ENCODE measurements around the gene CNPY1.
"Not testable (repeated sequence)": the region's sequence is repeated elsewhere in the genome, so short reads cannot be mapped to it uniquely, and the experiment has no call there.

Gene CNPY1

GRCh38 chr7:155546449-155546848 is at the start of gene CNPY1:
Gene CNPY1 (minus strand): TSS chr7:155546559. CDS start chr7:155545929, 630 bp downstream.
- not testable (repeated sequence) for H3K36me3 Mint-ChIP-seq (ENCODE audit: low read depth); H3K4me3 Mint-ChIP-seq; H3K9me3 Mint-ChIP-seq; DNase-seq (ENCODE audit: low spot score); H3K27ac Mint-ChIP-seq; H3K27me3 Mint-ChIP-seq (ENCODE audit: low read depth); H3K4me1 Mint-ChIP-seq (ENCODE audit: low read depth)

- H3K4me1 Mint-ChIP-seq (ENCODE audit: low read depth), result peaks cover 16% of the 10 kb centered on the region
These were observed 48.6 kb upstream of the CNPY1 start for GRCh38 chr7:155594961-155595366.

GRCh38 chr7:155594163-155594732 is 47.9 kb upstream of the CNPY1 start:
- Mint-ChIP-seq H3K4me3 (no peak overlapping the region), H3K9me3 (no peaks in the 10 kb centered on the region), H3K27me3 (ENCODE audit: low read depth) (peaks cover 16% of the 10 kb centered on the region), H3K4me1 (ENCODE audit: low read depth) (peaks cover 16% of the 10 kb centered on the region), H3K36me3 (ENCODE audit: low read depth) (no peaks in the 10 kb centered on the region), H3K27ac (no peak overlapping the region)
- DNase-seq (ENCODE audit: low spot score), result no peak

More at GRCh38 chr7:155594961-155595366, 48.6 kb upstream of the CNPY1 start:
- DNase-seq (ENCODE audit: low spot score), result no peak
- no peaks in the 10 kb centered on the region for H3K9me3 Mint-ChIP-seq
- no peak overlapping the region for H3K4me3 Mint-ChIP-seq
- H3K27ac Mint-ChIP-seq, result no peak overlapping the region
- no peaks in the 10 kb centered on the region for H3K36me3 Mint-ChIP-seq (ENCODE audit: low read depth)
- H3K27me3 Mint-ChIP-seq (ENCODE audit: low read depth), result peaks cover 23% of the 10 kb centered on the region

- H3K4me1 Mint-ChIP-seq (ENCODE audit: low read depth), result peaks cover 12% of the 10 kb centered on the region
- H3K27me3 Mint-ChIP-seq (ENCODE audit: low read depth), result peaks cover 11% of the 10 kb centered on the region
- DNase-seq (ENCODE audit: low spot score), result no peak
- H3K36me3 Mint-ChIP-seq (ENCODE audit: low read depth), result no peaks in the 10 kb centered on the region
- no peaks in the 10 kb centered on the region for H3K9me3 Mint-ChIP-seq
- no peak overlapping the region for H3K4me3 Mint-ChIP-seq
- H3K27ac Mint-ChIP-seq, result no peak overlapping the region
These were observed 47.3 kb upstream of the CNPY1 start for GRCh38 chr7:155593461-155594162.

GRCh38 chr7:155591055-155591775 is 44.9 kb upstream of the CNPY1 start:
- Mint-ChIP-seq H3K27me3 (ENCODE audit: low read depth) (peaks cover 12% of the 10 kb centered on the region), H3K36me3 (ENCODE audit: low read depth) (no peaks in the 10 kb centered on the region), H3K4me1 (ENCODE audit: low read depth) (peaks cover 4% of the 10 kb centered on the region), H3K4me3 (no peak overlapping the region), H3K9me3 (no peaks in the 10 kb centered on the region), H3K27ac (no peak overlapping the region)
- DNase-seq (ENCODE audit: low spot score), result no peak

- Mint-ChIP-seq H3K4me1 (ENCODE audit: low read depth) (peaks cover 4% of the 10 kb centered on the region), H3K9me3 (no peaks in the 10 kb centered on the region), H3K36me3 (ENCODE audit: low read depth) (no peaks in the 10 kb centered on the region), H3K27ac (no peak overlapping the region), H3K27me3 (ENCODE audit: low read depth) (peaks cover 18% of the 10 kb centered on the region), H3K4me3 (no peak overlapping the region)
- no peak for DNase-seq (ENCODE audit: low spot score)
These were observed 44.1 kb upstream of the CNPY1 start for GRCh38 chr7:155590215-155591018.

- peaks cover 22% of the 10 kb centered on the region for H3K27me3 Mint-ChIP-seq (ENCODE audit: low read depth)
- H3K36me3 Mint-ChIP-seq (ENCODE audit: low read depth), result no peaks in the 10 kb centered on the region
- no peak overlapping the region for H3K27ac Mint-ChIP-seq
- no peaks in the 10 kb centered on the region for H3K9me3 Mint-ChIP-seq
- peaks cover 3% of the 10 kb centered on the region for H3K4me1 Mint-ChIP-seq (ENCODE audit: low read depth)
- H3K4me3 Mint-ChIP-seq, result no peak overlapping the region
- DNase-seq (ENCODE audit: low spot score), result no peak
These were observed 42.9 kb upstream of the CNPY1 start for GRCh38 chr7:155589001-155589980.

- Mint-ChIP-seq H3K9me3 (no peaks in the 10 kb centered on the region), H3K27me3 (ENCODE audit: low read depth) (peaks cover 22% of the 10 kb centered on the region), H3K4me3 (no peak overlapping the region), H3K4me1 (ENCODE audit: low read depth) (peaks cover 3% of the 10 kb centered on the region), H3K27ac (no peak overlapping the region), H3K36me3 (ENCODE audit: low read depth) (no peaks in the 10 kb centered on the region)
- no peak for DNase-seq (ENCODE audit: low spot score)
These were observed 42.2 kb upstream of the CNPY1 start for GRCh38 chr7:155588468-155588998.

GRCh38 chr7:155587486-155587885 is 41.1 kb upstream of the CNPY1 start:
- no peaks in the 10 kb centered on the region for H3K36me3 Mint-ChIP-seq (ENCODE audit: low read depth)
- peaks cover 28% of the 10 kb centered on the region for H3K27me3 Mint-ChIP-seq (ENCODE audit: low read depth)
- peaks cover 3% of the 10 kb centered on the region for H3K4me1 Mint-ChIP-seq (ENCODE audit: low read depth)
- no peak overlapping the region for H3K27ac Mint-ChIP-seq
- DNase-seq (ENCODE audit: low spot score), result no peak
- no peak overlapping the region for H3K4me3 Mint-ChIP-seq
- H3K9me3 Mint-ChIP-seq, result no peaks in the 10 kb centered on the region

- peaks cover 3% of the 10 kb centered on the region for H3K4me1 Mint-ChIP-seq (ENCODE audit: low read depth)
- no peaks in the 10 kb centered on the region for H3K36me3 Mint-ChIP-seq (ENCODE audit: low read depth)
- DNase-seq (ENCODE audit: low spot score), result no peak
- H3K4me3 Mint-ChIP-seq, result no peak overlapping the region
- H3K9me3 Mint-ChIP-seq, result no peaks in the 10 kb centered on the region
- peaks cover 28% of the 10 kb centered on the region for H3K27me3 Mint-ChIP-seq (ENCODE audit: low read depth)
- no peak overlapping the region for H3K27ac Mint-ChIP-seq
These were observed 40.6 kb upstream of the CNPY1 start for GRCh38 chr7:155586843-155587440.

- Mint-ChIP-seq H3K9me3 (no peaks in the 10 kb centered on the region), H3K36me3 (ENCODE audit: low read depth) (no peaks in the 10 kb centered on the region), H3K27me3 (ENCODE audit: low read depth) (peaks cover 28% of the 10 kb centered on the region), H3K4me1 (ENCODE audit: low read depth) (peaks cover 2% of the 10 kb centered on the region), H3K4me3 (no peak overlapping the region), H3K27ac (no peak overlapping the region)
- no peak for DNase-seq (ENCODE audit: low spot score)
These were observed 39.6 kb upstream of the CNPY1 start for GRCh38 chr7:155585951-155586350.

GRCh38 chr7:155585532-155585895 is 39.2 kb upstream of the CNPY1 start:
- no peak overlapping the region for H3K27ac Mint-ChIP-seq
- peaks cover 28% of the 10 kb centered on the region for H3K27me3 Mint-ChIP-seq (ENCODE audit: low read depth)
- no peaks in the 10 kb centered on the region for H3K36me3 Mint-ChIP-seq (ENCODE audit: low read depth)
- H3K4me1 Mint-ChIP-seq (ENCODE audit: low read depth), result no peaks in the 10 kb centered on the region
- no peak for DNase-seq (ENCODE audit: low spot score)
- no peaks in the 10 kb centered on the region for H3K9me3 Mint-ChIP-seq
- H3K4me3 Mint-ChIP-seq, result no peak overlapping the region
